SK-N-SH (cell line): ENCODE results near the gene KCNE1. TPM values are rescaled to one million over a fixed set of nuclear protein-coding genes. Genes with fewer than 3 reads are reported as not detected.
"Not testable (repeated sequence)": the region's sequence is repeated elsewhere in the genome, so short reads cannot be mapped to it uniquely, and the experiment has no call there.

Experiments
- CTCF ChIA-PET: fragments of 300-600, 350-600 bp; formaldehyde crosslinking; extraction: SDS; loops from one replicate; lab custom pipeline; 2021; lab: Yijun Ruan, JAX
- POLR2A ChIA-PET: fragments of 350-600 bp; sonication (Branson Sonifier 250); formaldehyde crosslinking; extraction: SDS; loops from one replicate; lab custom pipeline; 2020; ENCODE audit warnings: antibody characterized with exemption, inconsistent platforms; lab: Yijun Ruan, JAX
- DNase-seq: peaks from one replicate; pipeline ENCODE4 v3.0.0; 2012
- H2AFZ ChIP-seq: fragments of 200-600 bp; sonication (generic); 2 replicates; pipeline ENCODE4 v1.8.1; 2016; ENCODE audit warnings: antibody characterized with exemption, mild to moderate bottlenecking, low read depth
- H3F3A ChIP-seq: fragments of 200-600 bp; sonication (generic); replicated peaks from 2 replicates; pipeline ENCODE3; 2016; ENCODE audit warnings: antibody characterized with exemption, mild to moderate bottlenecking; ENCODE audit not compliant: insufficient read depth
- H3K27ac ChIP-seq, 2 experiments: fragments of 200-500 bp in 1 of 2; fragments of 200-600 bp in 1 of 2; sonication (Bioruptor generic) in 1 of 2; sonication (generic), shearing (Covaris generic) in 1 of 2; 2 replicates each; pipeline versions ENCODE4 v1.5.1 to v1.6.1; 2014 to 2016; ENCODE audit warnings: low read depth in 2 of 2, inconsistent platforms in 1 of 2, low read length in 1 of 2, mild to moderate bottlenecking in 1 of 2, mixed read lengths in 1 of 2
- H3K27me3 ChIP-seq: fragments of 200-600 bp; sonication (generic), shearing (Covaris generic); 2 replicates; pipeline ENCODE4 v1.6.1; 2016; ENCODE audit warnings: mixed run types; ENCODE audit not compliant: insufficient read depth
- H3K36me3 ChIP-seq, 2 experiments: fragments of 200-500 bp in 1 of 2; fragments of 200-600 bp in 1 of 2; sonication (Bioruptor generic) in 1 of 2; sonication (generic) in 1 of 2; replicated peaks in 1 of 2; 2 replicates each; pipeline versions ENCODE3 to v1.5.1; 2014 to 2016; ENCODE audit warnings: low read length in 1 of 2, mild to moderate bottlenecking in 1 of 2; ENCODE audit not compliant: insufficient read depth in 2 of 2, control insufficient read depth in 1 of 2
- H3K4me1 ChIP-seq, 2 experiments: fragments of 200-500 bp in 1 of 2; fragments of 200-600 bp in 1 of 2; sonication (Bioruptor generic) in 1 of 2; sonication (generic), shearing (Covaris generic) in 1 of 2; 2 replicates each; pipeline versions ENCODE4 v1.5.1 to v1.6.1; 2014 to 2016; ENCODE audit warnings: low read depth in 1 of 2, low read length in 1 of 2, mixed run types in 1 of 2; ENCODE audit not compliant: insufficient read depth in 2 of 2, control insufficient read depth in 1 of 2
- H3K4me2 ChIP-seq: fragments of 200-600 bp; sonication (generic), shearing (Covaris generic); 2 replicates; pipeline ENCODE4 v1.6.1; 2017; ENCODE audit warnings: mixed run types
- H3K4me3 ChIP-seq, 2 experiments: fragments of 200-500 bp in 1 of 2; fragments of 200-600 bp in 1 of 2; sonication (Bioruptor generic) in 1 of 2; sonication (generic), shearing (Covaris generic) in 1 of 2; 2 replicates each; pipeline versions ENCODE4 v1.5.1 to v1.8.1; 2014 to 2016; ENCODE audit warnings: low read depth in 2 of 2, inconsistent platforms in 1 of 2, low read length in 1 of 2, mild to moderate bottlenecking in 1 of 2, mixed read lengths in 1 of 2, moderate library complexity in 1 of 2
- H3K79me2 ChIP-seq: fragments of 200-600 bp; sonication (generic); 2 replicates; pipeline ENCODE4 v1.8.1; 2017; ENCODE audit warnings: mild to moderate bottlenecking; ENCODE audit not compliant: insufficient read depth
- H3K9ac ChIP-seq: fragments of 200-600 bp; sonication (generic); 2 replicates; pipeline ENCODE4 v1.6.1; 2017; ENCODE audit warnings: mixed run types
- H3K9me2 ChIP-seq: fragments of 200-600 bp; sonication (generic); 2 replicates; pipeline ENCODE4 v1.6.1; 2017; ENCODE audit warnings: mixed run types
- H3K9me3 ChIP-seq: fragments of 200-600 bp; sonication (generic); 2 replicates; pipeline ENCODE4 v1.6.1; 2017; ENCODE audit warnings: mixed run types, mild to moderate bottlenecking, moderate library complexity
- H4K20me1 ChIP-seq: fragments of 200-600 bp; sonication (generic); 2 replicates; pipeline ENCODE4 v1.6.1; 2017; ENCODE audit warnings: mild to moderate bottlenecking, mixed run types; ENCODE audit not compliant: insufficient read depth
- WGBS: methylation state at CpG from one replicate; pipeline ENCODE4 v1.1.6; 2017; ENCODE audit warnings: low lambda C conversion rate; 5-methylcytosine and 5-hydroxymethylcytosine counted together
- polyA plus RNA-seq, 3 experiments: library from polyadenylated mRNA; depleted of rRNA; stranded (reverse); fragments of >200 nt; gene quantifications; 2 replicates each; pipeline ENCODE4 v1.2.3, GENCODE V29; 2012

Gene KCNE1
- polyA plus RNA-seq, 1 of the 3 experiments (the other 2 are of a cell fraction): 0.16 TPM

DNA sequence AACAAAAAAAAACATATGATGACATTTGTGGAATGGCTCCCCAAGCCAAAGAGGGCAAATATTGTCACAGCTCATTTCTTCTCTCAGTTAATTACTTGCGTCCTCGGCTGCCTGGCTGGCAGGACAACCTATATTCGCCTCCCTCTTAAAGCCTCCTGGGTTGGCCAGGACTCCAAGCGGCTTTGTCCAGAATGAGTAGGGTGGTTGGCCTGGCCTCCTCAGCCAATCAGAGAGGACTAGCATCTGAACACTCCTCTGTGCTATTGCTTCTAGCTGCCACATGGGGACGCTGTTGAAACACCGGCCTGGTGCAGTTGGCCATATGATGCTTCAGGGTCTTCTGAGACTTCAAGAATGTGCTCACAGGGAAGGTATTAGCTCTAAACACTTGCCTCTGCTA, 83.6 kb downstream of the KCNE1 start:
- H3K9me3 ChIP-seq, H3K27ac ChIP-seq, H3K9me2 ChIP-seq, POLR2A ChIA-PET, H4K20me1 ChIP-seq, H3K4me2 ChIP-seq, H2AFZ ChIP-seq, CTCF ChIA-PET, H3K9ac ChIP-seq, H3K79me2 ChIP-seq, DNase-seq, H3K36me3 ChIP-seq, H3F3A ChIP-seq, H3K4me1 ChIP-seq, H3K4me3 ChIP-seq, H3K27me3 ChIP-seq: not testable (repeated sequence)
- no CpG with 5 or more reads among the region's 6 CpGs for WGBS

DNA sequence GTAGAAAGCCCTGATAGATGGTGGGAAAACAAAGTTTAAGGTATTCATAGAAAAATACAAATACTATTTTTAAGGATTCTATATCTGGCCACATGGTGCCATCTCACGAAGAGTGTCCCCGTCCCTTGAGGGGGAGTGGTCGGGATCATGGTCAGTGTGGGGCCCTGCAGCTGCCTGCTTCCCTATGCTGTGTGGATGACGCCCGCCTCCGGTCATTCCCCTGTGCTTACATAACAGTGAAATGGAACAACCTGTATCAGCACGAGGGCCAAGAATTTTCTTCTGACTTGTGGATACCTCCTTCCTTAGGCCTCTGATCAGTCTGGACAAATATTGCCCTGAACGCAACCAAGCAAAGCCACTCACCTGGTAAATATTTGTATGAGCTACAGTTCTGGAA, 84.7 kb downstream of the KCNE1 start:
- H3K27me3 ChIP-seq, H3K4me3 ChIP-seq, H3K9me3 ChIP-seq, CTCF ChIA-PET, H3K79me2 ChIP-seq, H2AFZ ChIP-seq, H4K20me1 ChIP-seq, H3F3A ChIP-seq, POLR2A ChIA-PET, H3K9ac ChIP-seq, H3K27ac ChIP-seq, DNase-seq, H3K36me3 ChIP-seq, H3K4me1 ChIP-seq, H3K4me2 ChIP-seq, H3K9me2 ChIP-seq: not testable (repeated sequence)
- WGBS: no CpG with 5 or more reads among the region's 8 CpGs

DNA sequence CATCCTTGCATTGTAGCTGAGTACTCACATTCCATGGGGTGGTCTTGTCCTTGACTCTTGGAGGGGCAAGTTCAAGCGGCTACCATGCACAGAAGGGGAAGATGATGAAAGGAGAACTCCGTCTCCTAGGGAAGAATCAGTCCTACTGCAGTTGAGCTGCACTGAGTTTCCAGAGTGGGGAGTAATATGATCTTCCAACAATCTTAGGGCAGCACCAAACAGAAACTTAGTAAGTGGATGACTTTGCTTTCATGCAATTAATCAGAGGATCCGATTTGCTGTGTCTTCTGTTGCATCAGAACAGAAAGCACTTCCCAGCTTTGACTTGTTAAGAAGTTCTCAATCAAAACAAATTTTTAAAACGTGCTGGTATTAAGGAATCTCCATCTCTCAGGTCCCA, 88.2 kb downstream of the KCNE1 start, which contains the start of gene SMIM34:
Gene SMIM34 (minus strand): TSS at position 147 of the 400 bp plus-strand sequence. CDS start 112 bp downstream, at position 35.
- H3K79me2 ChIP-seq, POLR2A ChIA-PET, H3F3A ChIP-seq, DNase-seq, H2AFZ ChIP-seq, H3K4me2 ChIP-seq, H3K9me2 ChIP-seq, H3K9ac ChIP-seq, H4K20me1 ChIP-seq, H3K27ac ChIP-seq, H3K36me3 ChIP-seq, H3K4me3 ChIP-seq, H3K4me1 ChIP-seq, H3K9me3 ChIP-seq, H3K27me3 ChIP-seq, CTCF ChIA-PET: not testable (repeated sequence)
- no CpG with 5 or more reads among the region's 4 CpGs for WGBS

DNA sequence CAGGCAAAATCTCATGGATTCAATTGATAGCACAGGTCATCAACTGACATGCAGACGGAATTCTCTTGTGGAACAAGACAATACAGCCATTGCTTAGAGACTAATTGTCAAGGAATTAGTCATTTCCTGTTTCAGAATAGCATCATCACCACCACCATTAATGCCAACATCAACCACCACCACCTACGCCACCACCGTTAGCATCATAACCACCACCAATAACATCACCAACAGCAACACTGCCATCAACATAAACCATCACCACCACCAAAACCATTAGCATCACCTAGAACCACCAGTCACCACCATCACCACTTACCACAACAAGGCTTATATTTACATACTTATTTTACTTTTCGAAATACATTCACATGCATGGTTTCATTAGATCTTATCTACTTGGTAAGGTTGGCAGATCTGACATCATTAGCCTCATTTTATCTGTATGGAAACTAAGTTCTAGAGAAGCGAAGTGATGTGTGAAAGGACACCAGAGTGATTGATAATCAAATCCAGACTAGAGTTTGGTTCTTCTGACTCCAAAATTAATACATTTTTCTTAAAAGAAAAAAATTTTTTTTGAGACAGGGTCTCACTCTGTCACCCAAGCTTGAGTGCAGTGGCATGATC, 94.4 kb downstream of the KCNE1 start:
- H3K36me3 ChIP-seq, H3K9me3 ChIP-seq, H3K9ac ChIP-seq, H4K20me1 ChIP-seq, H3K4me1 ChIP-seq, H3K27ac ChIP-seq, H3K9me2 ChIP-seq, H3K79me2 ChIP-seq, H3K4me3 ChIP-seq, H3K27me3 ChIP-seq, H2AFZ ChIP-seq, POLR2A ChIA-PET, H3F3A ChIP-seq, DNase-seq, CTCF ChIA-PET, H3K4me2 ChIP-seq: not testable (repeated sequence)
- WGBS: no CpG with 5 or more reads among the region's 5 CpGs

DNA sequence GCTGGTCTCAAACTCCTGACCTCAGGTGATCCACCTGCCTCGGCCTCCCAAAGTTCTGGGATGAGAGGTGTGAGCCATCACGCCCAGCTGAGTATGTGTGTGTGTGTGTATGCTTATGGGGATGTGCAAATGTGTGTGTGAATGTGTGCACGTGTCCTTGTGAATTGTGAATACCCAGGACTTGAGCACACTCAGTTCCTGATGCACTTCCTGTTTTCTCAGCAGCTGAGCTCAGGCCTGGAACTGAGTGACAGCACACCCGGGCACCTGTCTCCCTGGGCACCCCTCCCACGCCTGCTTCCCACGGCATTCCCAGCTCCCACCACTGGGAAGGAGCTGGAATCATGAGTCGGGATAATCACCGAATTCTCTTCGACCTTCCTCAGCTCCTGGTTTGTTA, 104.7 kb downstream of the KCNE1 start:
- CTCF ChIA-PET, H3K9me2 ChIP-seq, H3K4me3 ChIP-seq, H3K27ac ChIP-seq, H4K20me1 ChIP-seq, H3F3A ChIP-seq, H3K9ac ChIP-seq, POLR2A ChIA-PET, H3K27me3 ChIP-seq, H2AFZ ChIP-seq, H3K36me3 ChIP-seq, H3K9me3 ChIP-seq, DNase-seq, H3K79me2 ChIP-seq, H3K4me1 ChIP-seq, H3K4me2 ChIP-seq: not testable (repeated sequence)
- WGBS: no CpG with 5 or more reads among the region's 9 CpGs

DNA sequence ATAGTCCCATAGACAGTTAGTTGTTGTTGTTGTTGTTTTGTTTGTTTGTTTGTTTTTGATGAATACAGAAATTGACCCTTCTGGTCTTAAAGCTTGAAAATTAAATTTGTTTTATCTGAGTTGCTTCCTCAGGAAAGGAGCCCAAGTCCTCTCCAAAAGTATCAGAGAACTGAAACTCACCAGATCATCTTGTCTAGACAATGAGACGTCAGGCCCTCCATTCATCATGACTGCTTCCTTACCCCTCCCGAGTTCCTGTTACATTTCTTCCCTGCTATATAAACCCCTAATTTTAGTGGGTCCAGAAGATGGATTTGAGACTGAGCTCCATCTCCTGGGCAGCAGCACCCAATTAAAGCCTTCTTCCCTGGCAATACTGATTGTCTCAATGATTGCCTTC, 105.3 kb downstream of the KCNE1 start:
- H3K9me3 ChIP-seq, H3K79me2 ChIP-seq, POLR2A ChIA-PET, H3K27me3 ChIP-seq, H3K27ac ChIP-seq, H3K4me1 ChIP-seq, H3F3A ChIP-seq, H3K4me2 ChIP-seq, H3K9me2 ChIP-seq, H4K20me1 ChIP-seq, CTCF ChIA-PET, H3K9ac ChIP-seq, H3K4me3 ChIP-seq, DNase-seq, H3K36me3 ChIP-seq, H2AFZ ChIP-seq: not testable (repeated sequence)
- WGBS: no CpG with 5 or more reads among the region's 2 CpGs
